ENCODE results near the gene ZNF394. TPM values are rescaled to one million over a fixed set of nuclear protein-coding genes. Genes with fewer than 3 reads are reported as not detected.

The ZNF394 gene
- total RNA-seq, 1 donor = 30.2 TPM

DNA sequence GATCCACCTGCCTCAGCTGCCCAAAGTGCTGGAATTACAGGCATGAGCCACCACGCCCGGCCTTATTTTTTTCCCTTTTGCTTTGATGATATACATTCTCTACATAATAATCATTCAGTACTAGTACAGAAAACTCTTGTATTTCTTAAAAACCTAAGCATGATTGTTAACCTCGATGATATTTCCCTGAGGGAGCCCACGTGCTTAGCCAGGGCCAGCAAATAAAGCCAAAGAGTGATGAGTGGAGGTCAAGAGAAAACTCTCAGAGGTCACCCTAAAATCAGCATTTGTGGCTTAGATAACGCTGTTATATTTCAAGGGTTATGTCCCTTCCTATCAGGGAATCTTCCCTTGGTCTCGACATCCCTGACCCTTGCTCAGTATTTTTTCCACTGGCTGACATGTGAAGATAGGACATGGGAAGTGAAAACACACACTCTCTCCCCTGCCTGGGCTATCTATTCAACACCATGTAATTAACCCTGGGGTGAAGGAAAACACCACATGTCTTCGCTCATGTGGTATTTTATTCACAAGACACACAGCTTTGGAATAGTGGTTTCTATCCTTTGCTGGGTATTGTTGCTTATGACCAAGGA, 39.2 kb upstream of the ZNF394 start:
- TF ChIP-seq CTCF (IDR thresholded peaks at IDR 0.05; ENCODE audit: insufficient read depth, low read depth, low read length) = no peak
- peak; percentile 16 for DNase-seq (ENCODE audit: low read depth)
- no peak overlapping the region for H3K4me3 ChIP-seq (ENCODE audit: low read depth, low read length)

DNA sequence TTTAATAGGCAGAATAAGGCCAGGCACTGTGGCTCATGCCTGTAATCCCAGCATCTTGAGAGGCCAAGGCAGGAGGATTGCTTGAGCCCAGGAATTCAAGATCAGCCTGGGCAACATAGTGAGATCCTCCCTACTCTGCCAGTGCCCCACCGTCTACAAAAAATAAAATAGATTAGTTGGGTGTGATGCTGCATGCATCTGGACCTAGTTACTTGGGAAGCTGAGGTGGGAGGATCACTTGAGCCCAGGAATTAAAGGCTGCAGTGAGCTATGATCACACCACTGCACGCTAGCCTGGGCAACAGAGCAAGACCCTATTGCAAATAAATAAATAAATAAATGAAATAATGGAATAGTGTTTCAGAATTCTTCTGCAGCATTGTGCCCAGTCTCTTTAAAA, 35.6 kb upstream of the ZNF394 start:
- H3K4me3 ChIP-seq (ENCODE audit: low read depth, low read length) = no peak overlapping the region
- TF ChIP-seq CTCF (IDR thresholded peaks at IDR 0.05; ENCODE audit: insufficient read depth, low read depth, low read length) = no peak
- DNase-seq (ENCODE audit: low read depth) = no peak

- DNase-seq (ENCODE audit: low read depth) = peak; percentile 11
- no peak for TF ChIP-seq CTCF (IDR thresholded peaks at IDR 0.05; ENCODE audit: insufficient read depth, low read depth, low read length)
- H3K4me3 ChIP-seq (ENCODE audit: low read depth, low read length) = no peak overlapping the region
Observed at GRCh38 chr7:99531354-99531765, 31.3 kb upstream of the ZNF394 start.

DNA sequence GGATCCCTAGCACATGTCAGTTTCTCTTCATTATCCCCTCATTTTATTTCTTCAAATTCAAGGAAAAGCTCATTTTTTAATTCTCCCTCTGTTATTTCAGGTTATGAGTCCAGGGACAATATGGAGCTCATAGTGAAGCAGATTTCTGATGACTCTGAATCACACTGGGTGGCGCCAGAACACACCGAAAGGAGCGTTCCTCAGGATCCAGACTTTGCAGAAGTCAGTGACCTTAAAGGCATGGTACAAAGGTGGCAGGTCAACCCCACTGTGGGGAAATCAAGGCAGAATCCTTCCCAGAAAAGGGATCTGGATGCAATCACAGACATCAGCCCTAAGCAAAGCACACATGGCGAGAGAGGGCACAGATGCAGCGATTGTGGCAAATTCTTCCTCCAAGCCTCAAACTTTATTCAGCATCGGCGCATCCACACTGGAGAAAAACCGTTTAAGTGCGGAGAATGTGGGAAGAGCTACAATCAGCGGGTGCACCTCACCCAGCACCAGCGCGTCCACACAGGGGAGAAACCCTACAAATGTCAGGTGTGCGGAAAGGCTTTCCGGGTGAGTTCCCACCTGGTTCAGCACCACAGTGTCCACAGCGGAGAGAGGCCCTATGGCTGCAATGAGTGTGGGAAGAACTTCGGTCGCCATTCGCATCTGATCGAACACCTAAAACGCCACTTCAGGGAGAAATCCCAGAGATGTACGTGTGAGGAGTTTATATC, 25.8 kb upstream of the ZNF394 start:
- H3K4me3 ChIP-seq (ENCODE audit: low read depth, low read length) = no peak overlapping the region
- peak; percentile 12 for DNase-seq (ENCODE audit: low read depth)
- TF ChIP-seq CTCF (IDR thresholded peaks at IDR 0.05; ENCODE audit: insufficient read depth, low read depth, low read length) = peak; percentile 40

DNA sequence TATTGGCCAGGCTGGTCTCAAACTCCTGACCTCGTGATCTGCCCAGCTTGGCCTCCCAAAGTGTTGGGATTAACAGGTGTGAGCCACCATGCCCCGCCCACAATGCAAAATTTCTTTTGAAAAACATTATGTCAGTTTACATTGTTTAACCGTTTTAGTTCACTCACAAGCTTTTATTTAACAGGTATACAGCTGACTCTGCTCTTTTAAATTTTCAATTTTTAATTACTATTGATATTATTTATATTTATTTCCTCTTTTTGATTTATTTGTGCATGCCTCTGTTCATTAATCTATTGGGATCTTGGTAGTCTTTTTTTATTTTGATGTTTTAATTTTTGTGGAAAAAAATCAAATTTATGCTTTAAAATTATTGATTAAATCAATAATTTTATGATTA, 21.3 kb upstream of the ZNF394 start:
- DNase-seq (ENCODE audit: low read depth) = no peak
- TF ChIP-seq CTCF (IDR thresholded peaks at IDR 0.05; ENCODE audit: insufficient read depth, low read depth, low read length) = no peak
- no peak overlapping the region for H3K4me3 ChIP-seq (ENCODE audit: low read depth, low read length)

DNA sequence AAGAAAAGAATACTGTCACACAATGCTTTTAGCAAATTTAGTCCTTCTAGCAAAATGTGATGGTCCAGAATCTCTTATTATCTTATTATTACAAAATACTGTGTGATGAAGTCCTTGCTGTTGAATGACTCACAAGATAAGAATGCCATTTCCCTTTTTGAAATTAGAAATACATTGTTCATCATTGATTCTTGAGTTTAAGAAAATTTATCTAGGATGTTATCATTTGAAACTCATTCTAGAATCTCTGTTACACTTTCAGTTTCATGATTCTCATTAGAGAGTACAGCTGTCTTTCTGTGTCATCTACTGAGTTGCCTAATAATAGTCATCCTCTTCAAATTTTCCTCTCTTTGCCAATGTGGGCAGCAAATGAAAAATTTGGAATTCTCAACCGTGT, 14.0 kb upstream of the ZNF394 start:
- no peak for DNase-seq (ENCODE audit: low read depth)
- no peak for TF ChIP-seq CTCF (IDR thresholded peaks at IDR 0.05; ENCODE audit: insufficient read depth, low read depth, low read length)
- no peak overlapping the region for H3K4me3 ChIP-seq (ENCODE audit: low read depth, low read length)
